Neuron (in vitro differentiated cells): Measurements from ENCODE around the gene CYP3A4.

Experiments used
- H2AFZ ChIP-seq: one replicate; pipeline ENCODE4 v1.6.1; 2013; ENCODE audit warnings: low read depth, mild to moderate bottlenecking, inconsistent platforms, low read length, moderate library complexity
- H3K27me3 ChIP-seq: one replicate; pipeline ENCODE4 v1.6.1; 2013; ENCODE audit warnings: low read length; ENCODE audit not compliant: insufficient read depth
- H3K36me3 ChIP-seq: one replicate; pipeline ENCODE4 v1.6.1; 2013; ENCODE audit warnings: low read length; ENCODE audit not compliant: insufficient read depth
- H3K4me1 ChIP-seq: one replicate; pipeline ENCODE4 v1.6.1; 2013; ENCODE audit warnings: low read length; ENCODE audit not compliant: insufficient read depth
- H3K4me3 ChIP-seq: 2 replicates; pipeline ENCODE4 v1.5.1; 2013; ENCODE audit warnings: mild to moderate bottlenecking, low read length, moderate library complexity
- H3K9me3 ChIP-seq: one replicate; pipeline ENCODE4 v1.6.1; 2013; ENCODE audit warnings: low read length

CYP3A4 gene

DNA sequence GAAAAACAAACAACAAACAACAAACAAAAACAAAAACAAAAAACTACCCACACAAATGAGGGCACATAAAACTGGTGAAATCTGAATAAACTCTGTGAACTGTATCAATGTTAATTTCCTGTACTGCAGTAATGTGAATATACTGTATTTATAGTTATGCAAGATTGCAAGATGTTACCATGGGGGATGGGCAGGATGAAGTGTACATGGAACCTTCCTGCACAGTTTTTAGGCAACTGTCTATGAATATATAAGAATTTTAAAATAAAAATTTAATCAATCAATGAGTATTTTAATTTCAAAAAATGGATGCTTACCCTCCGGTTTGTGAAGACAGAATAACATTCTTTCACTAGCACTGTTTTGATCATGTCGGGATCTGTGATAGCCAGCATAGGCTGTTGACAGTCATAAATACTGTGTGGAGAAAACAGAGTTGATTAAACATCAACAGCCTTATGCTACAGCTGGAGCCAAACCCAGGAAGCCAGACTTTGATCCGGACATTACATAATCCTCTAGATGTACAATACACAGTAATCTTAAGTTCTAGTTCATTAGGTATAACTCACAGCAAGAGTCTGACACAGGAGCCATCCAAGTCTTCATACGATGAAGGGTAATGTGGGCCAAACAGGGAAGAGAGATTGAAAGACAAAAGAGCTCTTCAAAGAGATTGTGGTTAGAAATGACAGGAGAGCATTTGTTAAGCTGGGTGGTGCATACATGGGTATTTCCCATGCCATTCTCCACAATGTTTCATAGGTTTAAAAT, 63.8 kb downstream of the CYP3A4 start:
- Histone ChIP-seq H3K4me3 (no peak overlapping the region), H3K4me1 (no peaks in the 10 kb centered on the region), H3K36me3 (no peaks in the 10 kb centered on the region), H3K27me3 (no peaks in the 10 kb centered on the region), H2AFZ (no peak overlapping the region), H3K9me3 (no peaks in the 10 kb centered on the region)

DNA sequence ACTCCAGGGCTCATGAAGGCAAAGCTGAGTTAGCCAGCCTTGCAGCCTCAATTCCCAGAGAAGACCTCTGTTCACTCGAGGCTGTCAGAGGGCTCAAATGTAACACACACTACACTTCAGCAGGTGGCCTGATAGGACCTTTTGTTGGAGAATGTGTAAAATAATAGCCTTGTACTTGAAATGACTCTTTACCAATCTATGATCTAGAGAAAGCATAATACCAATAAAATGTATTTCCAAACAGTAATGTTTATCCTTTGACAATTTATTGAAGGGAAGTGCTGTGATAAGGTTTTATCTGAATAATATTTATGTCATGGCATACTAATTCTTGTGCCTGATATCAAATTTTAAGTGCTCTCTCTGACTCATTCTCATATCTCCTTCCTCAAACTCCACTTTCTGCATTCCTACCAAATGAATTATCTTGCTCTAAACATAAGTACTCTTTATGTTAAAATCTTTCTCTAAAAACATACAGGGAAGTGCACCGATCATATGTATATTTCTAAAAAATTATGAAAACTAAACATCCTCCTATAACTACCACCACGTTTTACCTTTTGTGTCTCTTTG, 69.9 kb downstream of the CYP3A4 start:
- Histone ChIP-seq H3K36me3 (no peaks in the 10 kb centered on the region), H3K9me3 (no peaks in the 10 kb centered on the region), H3K27me3 (no peaks in the 10 kb centered on the region), H3K4me3 (no peak overlapping the region), H2AFZ (no peak overlapping the region), H3K4me1 (no peaks in the 10 kb centered on the region)

DNA sequence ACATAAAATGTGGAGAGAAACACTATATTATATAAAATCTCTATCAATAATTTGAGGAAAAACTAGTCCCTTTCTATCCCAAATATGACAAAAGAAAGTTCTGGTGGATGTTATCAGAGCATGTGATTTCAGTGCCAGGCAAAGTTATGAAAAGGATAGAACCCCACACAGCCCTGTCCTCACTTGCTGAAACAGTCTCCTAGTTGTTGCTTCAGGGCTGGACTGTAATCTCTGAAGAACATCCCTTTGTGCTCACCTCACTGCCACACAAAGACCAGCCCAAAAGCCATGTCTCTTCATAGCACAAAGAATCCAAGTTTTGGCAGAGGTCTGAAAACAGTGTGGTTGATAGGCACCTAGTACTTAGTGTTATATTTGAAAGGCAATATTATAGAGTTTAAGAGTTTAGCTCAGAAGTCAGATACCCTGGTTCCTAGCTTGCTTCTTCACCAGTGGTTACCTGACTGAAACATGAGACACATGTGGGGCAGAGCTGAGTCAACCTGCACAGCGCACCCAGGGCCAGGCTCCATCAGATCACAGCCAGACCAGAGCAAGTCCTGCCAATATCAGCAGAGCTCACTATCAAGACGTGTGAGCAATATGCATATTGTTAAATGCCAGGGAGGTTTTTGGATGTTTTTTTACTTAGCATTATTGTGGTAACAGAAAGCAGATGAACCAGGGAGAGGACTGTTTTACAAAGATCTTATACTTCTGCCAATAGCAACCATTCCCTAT, 74.0 kb downstream of the CYP3A4 start:
- no peaks in the 10 kb centered on the region for H3K9me3 ChIP-seq
- no peaks in the 10 kb centered on the region for H3K4me1 ChIP-seq
- no peak overlapping the region for H3K4me3 ChIP-seq
- no peak overlapping the region for H2AFZ ChIP-seq
- H3K27me3 ChIP-seq: no peaks in the 10 kb centered on the region
- H3K36me3 ChIP-seq: no peaks in the 10 kb centered on the region

DNA sequence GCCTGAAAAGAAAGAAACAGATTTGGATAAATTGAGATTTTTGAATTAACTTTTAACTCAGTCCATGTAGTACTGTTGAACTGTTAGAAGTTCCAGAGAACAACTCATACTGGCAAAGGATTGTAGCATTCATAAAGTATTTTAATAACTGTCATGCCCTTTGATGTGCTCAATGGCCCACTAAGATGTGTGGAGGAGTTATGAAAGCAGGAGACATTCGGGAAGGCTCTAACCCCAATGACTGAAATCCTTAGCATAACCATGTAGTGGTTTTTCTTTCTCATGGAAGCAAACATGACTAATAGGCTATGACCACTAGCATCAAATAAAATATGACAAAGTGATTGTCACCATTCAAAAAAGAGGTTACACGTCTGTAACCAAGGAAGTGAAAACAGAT, 74.7 kb downstream of the CYP3A4 start:
- Histone ChIP-seq H3K4me3 (no peak overlapping the region), H2AFZ (no peak overlapping the region), H3K9me3 (no peaks in the 10 kb centered on the region), H3K27me3 (no peaks in the 10 kb centered on the region), H3K4me1 (no peaks in the 10 kb centered on the region), H3K36me3 (no peaks in the 10 kb centered on the region)

DNA sequence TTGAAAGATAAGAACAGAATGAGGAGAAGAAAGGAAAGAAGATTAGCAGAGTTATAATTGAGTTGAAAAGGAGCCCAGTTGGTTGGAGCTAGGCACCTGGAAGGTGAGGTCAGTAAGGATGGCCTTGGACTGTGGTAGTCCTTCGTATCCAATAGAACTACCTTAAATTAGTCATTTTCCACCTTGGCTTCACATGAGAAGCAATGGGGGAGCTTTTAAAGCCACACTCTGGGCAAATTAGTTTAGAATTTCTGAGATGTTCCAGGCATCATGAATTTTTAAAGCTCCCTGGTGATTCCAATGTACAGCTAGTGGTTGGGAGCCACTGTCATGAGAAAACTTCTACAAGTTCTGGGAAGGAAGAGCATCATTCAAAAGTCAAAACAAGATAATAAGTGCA, 76.9 kb downstream of the CYP3A4 start:
- Histone ChIP-seq H3K4me1 (no peaks in the 10 kb centered on the region), H3K4me3 (no peak overlapping the region), H3K36me3 (no peaks in the 10 kb centered on the region), H3K27me3 (no peaks in the 10 kb centered on the region), H2AFZ (no peak overlapping the region), H3K9me3 (no peaks in the 10 kb centered on the region)
